Spleen (tissue), 7 donors: ENCODE results near the gene XPNPEP1.

Experiments
- CTCF ChIP-seq, 11 experiments: fragments of 200-600 bp in 7 of 11; fragments of 450-650 bp in 4 of 11; sonication (generic) in 4 of 11; IDR thresholded peaks in 8 of 11; conservative IDR thresholded peaks in 3 of 11; 1 replicate in 7 of 11; 2 replicates in 4 of 11; pipeline versions ENCODE4 v1.4.0 to v1.8.0; 2016 to 2021; ENCODE audit warnings: antibody characterized with exemption in 11 of 11, inconsistent platforms in 4 of 11, mild to moderate bottlenecking in 1 of 11
- POLR2A ChIP-seq, 3 donors: fragments of 450-650 bp; IDR thresholded peaks; one replicate each; pipeline ENCODE4 v1.5.1; 2017; ENCODE audit warnings: antibody characterized with exemption in 3 of 3, mild to moderate bottlenecking in 1 of 3
- donor health status: DM: no; HTN: no; CAD: no; lungs with moderate emphysema.
- donor health status: DM: no; HTN: no; CAD: no.
- donor health status: DM: no; HTN: no; CAD: no.

GRCh38 chr10:109895095-109895818 lies 28.1 kb downstream of the XPNPEP1 start:
- TF ChIP-seq CTCF (IDR thresholded peaks at IDR 0.05 in 8 of 11, conservative IDR thresholded peaks at IDR 0.05 in 3 of 11) (no peak), POLR2A (IDR thresholded peaks at IDR 0.05) (no peak)
